ENCODE data around the gene KCNQ1OT1.

KCNQ1OT1 gene

GRCh38 chr11:2663506-2663905 lies 36.3 kb downstream of the KCNQ1OT1 start:
- ATAC-seq, result no peak
- no peak for TF ChIP-seq SNAI2 (CRISPR knock-in tag; IDR thresholded peaks at IDR 0.05)
- TF ChIP-seq GLIS3 (CRISPR knock-in tag; IDR thresholded peaks at IDR 0.05), result no peak
- no peak for TF ChIP-seq ISL1 (CRISPR knock-in tag; IDR thresholded peaks at IDR 0.05)
- TF ChIP-seq ZNF70 (CRISPR knock-in tag; IDR thresholded peaks at IDR 0.05), result no peak
- no peak for TF ChIP-seq TOX (CRISPR knock-in tag; IDR thresholded peaks at IDR 0.05; ENCODE audit: borderline replicate concordance)
- no peak for TF ChIP-seq ZC3H10 (CRISPR knock-in tag; IDR thresholded peaks at IDR 0.05)
- TF ChIP-seq, protein P1, sequence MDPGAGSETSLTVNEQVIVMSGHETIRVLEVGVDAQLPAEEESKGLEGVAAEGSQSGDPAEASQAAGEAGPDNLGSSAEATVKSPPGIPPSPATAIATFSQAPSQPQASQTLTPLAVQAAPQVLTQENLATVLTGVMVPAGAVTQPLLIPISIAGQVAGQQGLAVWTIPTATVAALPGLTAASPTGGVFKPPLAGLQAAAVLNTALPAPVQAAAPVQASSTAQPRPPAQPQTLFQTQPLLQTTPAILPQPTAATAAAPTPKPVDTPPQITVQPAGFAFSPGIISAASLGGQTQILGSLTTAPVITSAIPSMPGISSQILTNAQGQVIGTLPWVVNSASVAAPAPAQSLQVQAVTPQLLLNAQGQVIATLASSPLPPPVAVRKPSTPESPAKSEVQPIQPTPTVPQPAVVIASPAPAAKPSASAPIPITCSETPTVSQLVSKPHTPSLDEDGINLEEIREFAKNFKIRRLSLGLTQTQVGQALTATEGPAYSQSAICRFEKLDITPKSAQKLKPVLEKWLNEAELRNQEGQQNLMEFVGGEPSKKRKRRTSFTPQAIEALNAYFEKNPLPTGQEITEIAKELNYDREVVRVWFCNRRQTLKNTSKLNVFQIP (CRISPR knock-in tag; IDR thresholded peaks at IDR 0.05; ENCODE audit: borderline replicate concordance, low read depth), result no peak
- no peak for TF ChIP-seq ZNF565 (CRISPR knock-in tag; conservative IDR thresholded peaks at IDR 0.05; ENCODE audit: low read depth)
- no peak for TF ChIP-seq ZFP3 (CRISPR knock-in tag; IDR thresholded peaks at IDR 0.05)

DNA sequence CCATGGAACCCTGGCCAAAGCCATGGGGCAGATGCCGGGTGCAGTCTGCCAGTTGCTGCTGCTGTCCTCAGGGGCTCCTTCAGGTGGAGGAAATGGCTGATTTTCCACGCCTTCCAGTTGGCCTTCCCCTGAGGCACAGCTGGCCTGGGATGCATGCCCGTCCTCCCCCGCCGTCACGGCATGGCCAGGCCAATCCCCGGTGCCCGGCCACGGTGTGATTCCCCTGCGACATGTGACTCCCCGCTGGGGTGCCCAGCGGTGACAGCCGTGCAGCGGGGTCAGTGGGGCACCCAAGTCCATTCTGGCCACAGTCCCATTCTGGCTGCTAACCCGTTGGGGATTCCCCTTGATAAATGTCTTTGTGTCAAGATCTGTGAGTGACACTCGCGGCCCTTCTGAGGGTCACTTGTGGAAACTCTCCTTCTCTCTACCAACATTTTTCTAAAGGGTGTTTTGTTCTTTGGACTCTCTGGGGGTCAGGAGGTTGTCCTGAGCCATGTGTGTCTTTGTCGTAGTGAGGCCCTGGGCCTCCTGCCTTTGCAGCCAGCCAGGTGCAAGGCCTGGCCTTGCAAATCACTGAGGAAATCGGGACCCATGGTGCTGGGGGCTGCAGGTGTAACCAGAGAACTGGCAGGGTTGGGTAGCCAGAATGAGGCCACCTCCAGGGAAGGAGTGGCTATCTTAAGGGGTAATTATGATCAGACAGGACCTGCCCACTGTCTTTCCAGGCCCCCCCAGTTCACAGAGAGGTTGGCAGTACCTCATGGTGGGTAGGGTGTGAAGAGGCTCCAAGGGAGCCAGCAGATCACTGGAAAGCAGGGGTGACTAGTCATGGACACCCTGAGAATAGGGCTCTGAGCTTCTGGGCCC lies 37.1 kb downstream of the KCNQ1OT1 start:
- no peak for TF ChIP-seq SNAI2 (CRISPR knock-in tag; IDR thresholded peaks at IDR 0.05)
- ATAC-seq, result no peak

DNA sequence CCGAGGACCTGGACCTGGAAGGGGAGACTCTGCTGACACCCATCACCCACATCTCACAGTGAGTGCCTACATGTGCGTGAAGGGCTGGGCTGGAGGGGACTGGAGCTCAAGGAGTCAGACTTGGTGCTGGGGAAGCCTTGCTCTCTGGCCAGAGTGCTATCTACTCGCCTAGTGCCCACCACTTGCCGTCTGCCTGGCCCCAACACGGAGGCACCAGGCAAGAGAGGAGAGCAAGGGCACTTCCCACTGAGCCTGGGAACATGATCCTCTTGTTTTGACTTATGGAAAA lies 37.8 kb downstream of the KCNQ1OT1 start:
- no peak for ATAC-seq
- TF ChIP-seq PPARA (CRISPR knock-in tag; IDR thresholded peaks at IDR 0.05; ENCODE audit: borderline replicate concordance) (no peak), ZFP30 (CRISPR knock-in tag; IDR thresholded peaks at IDR 0.05) (no peak), RARB (CRISPR knock-in tag; IDR thresholded peaks at IDR 0.05) (no peak), GLIS3 (CRISPR knock-in tag; IDR thresholded peaks at IDR 0.05) (no peak), ZNF70 (CRISPR knock-in tag; IDR thresholded peaks at IDR 0.05) (no peak), SNAI2 (CRISPR knock-in tag; IDR thresholded peaks at IDR 0.05) (no peak), ZNF565 (CRISPR knock-in tag; conservative IDR thresholded peaks at IDR 0.05; ENCODE audit: low read depth) (no peak), CSDC2 (CRISPR knock-in tag; IDR thresholded peaks at IDR 0.05) (no peak), ZNF8 (CRISPR knock-in tag; IDR thresholded peaks at IDR 0.05) (no peak), OSR1 (CRISPR knock-in tag; IDR thresholded peaks at IDR 0.05) (no peak), BACH2 (CRISPR knock-in tag; IDR thresholded peaks at IDR 0.05; ENCODE audit: borderline replicate concordance) (no peak), ZFP3 (CRISPR knock-in tag; IDR thresholded peaks at IDR 0.05) (no peak)
- TF ChIP-seq, protein P1 (CRISPR knock-in tag; IDR thresholded peaks at IDR 0.05; ENCODE audit: borderline replicate concordance, low read depth), result no peak
- TF ChIP-seq, protein P2, sequence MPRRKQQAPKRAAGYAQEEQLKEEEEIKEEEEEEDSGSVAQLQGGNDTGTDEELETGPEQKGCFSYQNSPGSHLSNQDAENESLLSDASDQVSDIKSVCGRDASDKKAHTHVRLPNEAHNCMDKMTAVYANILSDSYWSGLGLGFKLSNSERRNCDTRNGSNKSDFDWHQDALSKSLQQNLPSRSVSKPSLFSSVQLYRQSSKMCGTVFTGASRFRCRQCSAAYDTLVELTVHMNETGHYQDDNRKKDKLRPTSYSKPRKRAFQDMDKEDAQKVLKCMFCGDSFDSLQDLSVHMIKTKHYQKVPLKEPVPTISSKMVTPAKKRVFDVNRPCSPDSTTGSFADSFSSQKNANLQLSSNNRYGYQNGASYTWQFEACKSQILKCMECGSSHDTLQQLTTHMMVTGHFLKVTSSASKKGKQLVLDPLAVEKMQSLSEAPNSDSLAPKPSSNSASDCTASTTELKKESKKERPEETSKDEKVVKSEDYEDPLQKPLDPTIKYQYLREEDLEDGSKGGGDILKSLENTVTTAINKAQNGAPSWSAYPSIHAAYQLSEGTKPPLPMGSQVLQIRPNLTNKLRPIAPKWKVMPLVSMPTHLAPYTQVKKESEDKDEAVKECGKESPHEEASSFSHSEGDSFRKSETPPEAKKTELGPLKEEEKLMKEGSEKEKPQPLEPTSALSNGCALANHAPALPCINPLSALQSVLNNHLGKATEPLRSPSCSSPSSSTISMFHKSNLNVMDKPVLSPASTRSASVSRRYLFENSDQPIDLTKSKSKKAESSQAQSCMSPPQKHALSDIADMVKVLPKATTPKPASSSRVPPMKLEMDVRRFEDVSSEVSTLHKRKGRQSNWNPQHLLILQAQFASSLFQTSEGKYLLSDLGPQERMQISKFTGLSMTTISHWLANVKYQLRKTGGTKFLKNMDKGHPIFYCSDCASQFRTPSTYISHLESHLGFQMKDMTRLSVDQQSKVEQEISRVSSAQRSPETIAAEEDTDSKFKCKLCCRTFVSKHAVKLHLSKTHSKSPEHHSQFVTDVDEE (CRISPR knock-in tag; IDR thresholded peaks at IDR 0.05), result no peak

- ATAC-seq, result no peak
- TF ChIP-seq ZNF565 (CRISPR knock-in tag; conservative IDR thresholded peaks at IDR 0.05; ENCODE audit: low read depth) (no peak), ZC3H10 (CRISPR knock-in tag; IDR thresholded peaks at IDR 0.05) (no peak), ZFP3 (CRISPR knock-in tag; IDR thresholded peaks at IDR 0.05) (no peak), CREB5 (CRISPR knock-in tag; IDR thresholded peaks at IDR 0.05; ENCODE audit: low read depth) (no peak), ZNF70 (CRISPR knock-in tag; IDR thresholded peaks at IDR 0.05) (no peak), ZFP30 (CRISPR knock-in tag; IDR thresholded peaks at IDR 0.05) (no peak), SNAI2 (CRISPR knock-in tag; IDR thresholded peaks at IDR 0.05) (no peak)
- TF ChIP-seq, protein P2 (CRISPR knock-in tag; IDR thresholded peaks at IDR 0.05), result no peak
Observed at GRCh38 chr11:2661173-2662023, 38.4 kb downstream of the KCNQ1OT1 start.
